H1 (cell line): ENCODE measurements around the gene HOXB6. TPM values are rescaled to one million over a fixed set of nuclear protein-coding genes. Genes with fewer than 3 reads are reported as not detected.
A peak's percentile ranks its signal among the peaks of the same experiment; 100 is the strongest.

Experiments
- CTCF ChIA-PET: fragments of 300-600 bp; sonication (Branson Sonifier 250); formaldehyde crosslinking; loops from one replicate; lab custom pipeline; 2021; ENCODE audit not compliant: partially characterized antibody; lab: Charles Lee
- POLR2A ChIA-PET: fragments of 300-600 bp; sonication (Branson Sonifier 250); formaldehyde crosslinking; loops from one replicate; lab custom pipeline; 2021; ENCODE audit warnings: inconsistent platforms; ENCODE audit not compliant: partially characterized antibody; lab: Charles Lee
- DNase-seq, 2 experiments: peaks; one replicate each; pipeline versions ENCODE4 v3.0.0 to v3.0.0-alpha.2; 2010 to 2022; ENCODE audit warnings: low spot score in 2 of 2, low read depth in 1 of 2, mixed read lengths in 1 of 2
- FAIRE-seq: peaks from 2 replicates; lab custom pipeline; 2011; peaks lifted over from hg19 to GRCh38; lab: Jason Lieb, UNC
- H2AFZ ChIP-seq: 2 replicates; pipeline ENCODE4 v1.8.1; 2012; ENCODE audit warnings: low read length, inconsistent platforms
- H2AK5ac ChIP-seq: 2 replicates; pipeline ENCODE4 v1.6.1; 2013; ENCODE audit warnings: low read depth, low read length
- H2BK120ac ChIP-seq: replicated peaks from 2 replicates; pipeline ENCODE3; 2013; ENCODE audit warnings: low read depth, low read length, inconsistent platforms
- H2BK12ac ChIP-seq: 2 replicates; pipeline ENCODE4 v1.6.1; 2013; ENCODE audit warnings: low read depth, low read length
- H2BK15ac ChIP-seq: 2 replicates; pipeline ENCODE4 v1.6.1; 2013; ENCODE audit warnings: low read length
- H2BK20ac ChIP-seq: 2 replicates; pipeline ENCODE4 v1.6.1; 2013; ENCODE audit warnings: low read length
- H2BK5ac ChIP-seq: 2 replicates; pipeline ENCODE4 v1.6.1; 2013; ENCODE audit warnings: low read depth, low read length
- H3K14ac ChIP-seq: 2 replicates; pipeline ENCODE4 v1.6.1; 2013; ENCODE audit warnings: inconsistent platforms; ENCODE audit not compliant: insufficient read length
- H3K18ac ChIP-seq: 2 replicates; pipeline ENCODE4 v1.6.1; 2013; ENCODE audit warnings: low read length; ENCODE audit errors: extremely low read depth
- H3K23ac ChIP-seq: 2 replicates; pipeline ENCODE4 v1.6.1; 2013; ENCODE audit warnings: inconsistent platforms; ENCODE audit not compliant: insufficient read length
- H3K23me2 ChIP-seq: 2 replicates; pipeline ENCODE4 v1.6.1; 2013; ENCODE audit warnings: low read depth, low read length
- H3K27ac ChIP-seq: 2 replicates; pipeline ENCODE4 v1.6.1; 2011; ENCODE audit warnings: low read depth, low read length, inconsistent platforms
- H3K27me3 ChIP-seq, 4 experiments: replicated peaks in 1 of 4; 1 replicate in 1 of 4; 2 replicates in 3 of 4; pipeline versions ENCODE4 v1.6.1 to v1.8.1; 2011 to 2013; ENCODE audit warnings: low read length in 3 of 4, mild to moderate bottlenecking in 3 of 4, inconsistent platforms in 2 of 4, mixed read lengths in 2 of 4, moderate library complexity in 1 of 4; ENCODE audit not compliant: control insufficient read depth in 3 of 4, insufficient read depth in 3 of 4; ENCODE audit errors: extremely low read depth in 1 of 4
- H3K36me3 ChIP-seq, 4 experiments: 2 replicates each; pipeline versions ENCODE4 v1.6.1 to v1.8.1; 2011 to 2013; ENCODE audit warnings: mild to moderate bottlenecking in 4 of 4, low read length in 3 of 4, moderate library complexity in 2 of 4, control low read depth in 1 of 4, inconsistent platforms in 1 of 4; ENCODE audit not compliant: insufficient read depth in 4 of 4, control insufficient read depth in 2 of 4
- H3K4ac ChIP-seq: replicated peaks from 2 replicates; pipeline ENCODE3; 2013; ENCODE audit warnings: low read length, low read depth, mixed read lengths, inconsistent platforms; ENCODE audit not compliant: insufficient read length
- H3K4me1 ChIP-seq, 4 experiments: replicated peaks in 1 of 4; 1 replicate in 1 of 4; 2 replicates in 3 of 4; pipeline versions ENCODE4 v1.6.1 to v1.8.1; 2011 to 2013; ENCODE audit warnings: low read length in 3 of 4, inconsistent platforms in 2 of 4, mixed read lengths in 1 of 4; ENCODE audit not compliant: insufficient read depth in 4 of 4, control insufficient read depth in 3 of 4
- H3K4me2 ChIP-seq, 2 experiments: 2 replicates each; pipeline versions ENCODE4 v1.6.1 to v1.8.1; 2011 to 2013; ENCODE audit warnings: low read depth in 2 of 2, low read length in 2 of 2, control low read depth in 1 of 2, inconsistent platforms in 1 of 2, mild to moderate bottlenecking in 1 of 2; ENCODE audit not compliant: insufficient read depth in 1 of 2
- H3K4me3 ChIP-seq, 4 experiments: fragments of 200-600, 300-600 bp in 1 of 4; sonication (generic), shearing (Covaris generic), sonication (Bioruptor Twin) in 1 of 4; 2 replicates each; pipeline versions ENCODE4 v1.5.1 to v1.8.1; 2011 to 2016; ENCODE audit warnings: low read length in 4 of 4, low read depth in 3 of 4, control low read depth in 2 of 4, inconsistent platforms in 2 of 4, mild to moderate bottlenecking in 2 of 4, mixed read lengths in 1 of 4, moderate library complexity in 1 of 4; ENCODE audit not compliant: insufficient read depth in 2 of 4; ENCODE audit errors: extremely low read depth in 1 of 4
- H3K56ac ChIP-seq: replicated peaks from 2 replicates; pipeline ENCODE3; 2013; ENCODE audit warnings: low read depth, mild to moderate bottlenecking, mixed read lengths, low read length, inconsistent platforms; ENCODE audit not compliant: insufficient read length
- H3K79me1 ChIP-seq: 2 replicates; pipeline ENCODE4 v1.6.1; 2013; ENCODE audit warnings: low read depth, low read length, control low read depth
- H3K79me2 ChIP-seq, 2 experiments: 2 replicates each; pipeline versions ENCODE4 v1.6.1 to v1.8.1; 2012 to 2013; ENCODE audit warnings: low read length in 2 of 2, mild to moderate bottlenecking in 2 of 2, inconsistent platforms in 1 of 2; ENCODE audit not compliant: insufficient read depth in 2 of 2, control insufficient read depth in 1 of 2
- H3K9ac ChIP-seq, 4 experiments: replicated peaks in 1 of 4; 1 replicate in 1 of 4; 2 replicates in 3 of 4; pipeline versions ENCODE4 v1.6.1 to v1.8.1; 2011 to 2013; ENCODE audit warnings: low read depth in 3 of 4, low read length in 3 of 4, control low read depth in 2 of 4, mild to moderate bottlenecking in 2 of 4, moderate library complexity in 2 of 4, inconsistent platforms in 1 of 4; ENCODE audit errors: extremely low read depth in 1 of 4
- H3K9me3 ChIP-seq, 2 experiments: 2 replicates each; pipeline versions ENCODE4 v1.6.1 to v1.8.1; 2012 to 2013; ENCODE audit warnings: mild to moderate bottlenecking in 2 of 2, moderate library complexity in 2 of 2, control low read depth in 1 of 2, inconsistent platforms in 1 of 2, low read depth in 1 of 2, low read length in 1 of 2, mixed read lengths in 1 of 2; ENCODE audit not compliant: insufficient read depth in 2 of 2
- H4K20me1 ChIP-seq, 2 experiments: replicated peaks in 1 of 2; 2 replicates each; pipeline versions ENCODE3 to v1.8.1; 2011 to 2013; ENCODE audit warnings: inconsistent platforms in 2 of 2, low read length in 2 of 2, mild to moderate bottlenecking in 1 of 2; ENCODE audit not compliant: insufficient read depth in 2 of 2, control insufficient read depth in 1 of 2
- H4K5ac ChIP-seq: 2 replicates; pipeline ENCODE4 v1.6.1; 2013; ENCODE audit warnings: low read length, low read depth, mixed read lengths, inconsistent platforms; ENCODE audit not compliant: insufficient read length
- H4K8ac ChIP-seq: 2 replicates; pipeline ENCODE4 v1.8.0; 2013; ENCODE audit warnings: mild to moderate bottlenecking, moderate library complexity, low read length, inconsistent platforms; ENCODE audit not compliant: insufficient read depth; ENCODE audit errors: extremely low read depth
- H4K91ac ChIP-seq: replicated peaks from 2 replicates; pipeline ENCODE3; 2013; ENCODE audit warnings: low read length, mixed read lengths, inconsistent platforms; ENCODE audit not compliant: insufficient read length
- EZH2 ChIP-seq: fragments of 200-600 bp; sonication (generic); IDR thresholded peaks from 2 replicates; pipeline ENCODE4 v1.7.1; 2012; ENCODE audit warnings: low read depth, mild to moderate bottlenecking, moderate library complexity, low read length, inconsistent platforms; ENCODE audit not compliant: severe bottlenecking
- MAFK ChIP-seq: IDR thresholded peaks from 2 replicates; pipeline ENCODE4 v1.6.1; 2012; ENCODE audit warnings: low read depth, mild to moderate bottlenecking, improper control_type of control experiment, low read length
- MAX ChIP-seq: IDR thresholded peaks from 2 replicates; pipeline ENCODE4 v1.6.1; 2012; ENCODE audit warnings: inconsistent platforms
- WGBS, 2 experiments: shearing (Covaris generic) in 1 of 2; methylation state at CpG; one replicate each; pipeline versions ENCODE4 v1.1.6 to v1.1.7; 2013 to 2015; ENCODE audit warnings: low lambda C conversion rate in 2 of 2, mixed read lengths in 2 of 2, inconsistent platforms in 1 of 2, low coverage in 1 of 2, missing lambda C conversion rate in 1 of 2; ENCODE audit not compliant: insufficient replicate concordance in 2 of 2, insufficient coverage in 1 of 2, insufficient read length in 1 of 2; ENCODE audit errors: extremely low coverage in 1 of 2, missing lambda C conversion rate in 1 of 2; 5-methylcytosine and 5-hydroxymethylcytosine counted together
- polyA plus RNA-seq, 7 experiments: library from polyadenylated mRNA; depleted of rRNA in 3 of 7; stranded (reverse) in 5 of 7; unstranded in 2 of 7; fragments of >200 nt in 5 of 7; fragments of 200-250 nt in 2 of 7; gene quantifications; 1 replicate in 5 of 7; 2 replicates in 1 of 7; 4 replicates in 1 of 7; pipeline versions ENCODE4 v1.2.1 to v1.2.3, GENCODE V29; 2011 to 2013; ENCODE audit warnings: missing spikeins in 2 of 7, mixed read lengths in 2 of 7
- total RNA-seq: library from RNA; stranded (reverse); fragmentation: NEBNext Ultra II Directional; extraction: Animal tissue kit (Norgen Biotek cat#: 25700); gene quantifications from 2 replicates; pipeline ENCODE4 v1.2.1, GENCODE V29; 2021

Gene HOXB6
- total and polyA plus RNA-seq, 2 of the 8 experiments (the other 6 are each of a cell fraction or from before 2014, with no cell fraction given), result not detected

DNA sequence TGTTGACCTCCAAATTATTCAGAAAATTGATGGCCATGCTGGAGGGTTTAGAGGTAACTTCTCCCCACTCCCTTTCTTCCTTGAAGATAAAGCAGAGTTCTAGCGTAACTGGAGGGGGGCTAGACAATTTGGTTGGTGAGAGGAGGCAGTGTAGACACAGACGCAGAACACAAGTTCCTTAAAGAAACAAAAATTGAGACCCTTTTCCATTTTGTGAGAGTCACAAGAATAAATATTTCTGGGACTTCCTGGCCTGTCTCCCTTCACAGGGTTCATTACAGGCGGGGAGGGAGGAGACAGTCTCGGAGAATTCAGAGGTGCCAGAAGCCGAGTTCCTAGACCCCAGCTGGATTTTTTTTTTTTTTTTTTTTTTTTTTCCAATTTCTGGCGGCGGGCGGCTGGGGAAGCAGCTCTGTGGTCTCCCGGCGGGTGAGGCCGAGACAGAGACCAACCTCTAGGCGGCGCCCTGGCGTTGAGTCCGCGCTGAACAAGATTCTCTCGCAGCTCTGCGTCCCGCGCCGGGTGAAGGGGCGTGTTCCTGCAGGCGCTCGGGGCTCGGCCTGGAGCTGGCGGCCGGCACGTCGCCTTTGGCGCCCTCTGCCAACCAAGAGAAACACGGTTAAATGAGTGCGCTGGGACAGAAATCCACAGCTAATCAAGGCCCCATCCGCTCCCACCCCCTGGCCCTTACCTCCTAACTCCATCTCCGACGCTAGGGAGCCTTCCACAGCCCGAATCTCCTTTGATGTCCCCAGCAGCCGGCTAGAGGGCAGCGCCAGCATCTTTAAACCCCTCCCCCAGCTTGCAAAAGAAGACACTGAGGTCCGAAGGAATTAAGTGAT, 31.6 kb upstream of the HOXB6 start:
- H3K18ac ChIP-seq, result no peak overlapping the region
- no peak overlapping the region for H3K56ac ChIP-seq
- no peak overlapping the region for H2BK20ac ChIP-seq
- H3K23ac ChIP-seq, result no peak overlapping the region
- WGBS, 2 experiments, result 4% methylated on average over 32 of the region's 39 CpGs; no CpG with 5 or more reads in 1 of the 2 experiments
- H2BK15ac ChIP-seq, result no peak overlapping the region
- H3K27ac ChIP-seq, result no peak overlapping the region
- H3K79me2 ChIP-seq, result no peaks in the 10 kb centered on the region
- no peak overlapping the region for H2BK5ac ChIP-seq
- 0 out of 2 replicates have a peak, but pooled peaks cover 2% of the 10 kb centered on the region for H3K23me2 ChIP-seq
- no peaks in the 10 kb centered on the region for H3K79me1 ChIP-seq
- no peak overlapping the region for H2AFZ ChIP-seq
- no peak overlapping the region for H4K5ac ChIP-seq
- H3K9ac ChIP-seq, result no peak overlapping the region
- H3K36me3 ChIP-seq, result peaks cover 0 to 6% (median 0%) of the 10 kb centered on the region in 4 experiments; a peak in 1 of 8 replicates
- DNase-seq (peak; percentile 85 to 98), FAIRE-seq (no peak)
- peaks cover 98 to 100% (median 99%) of the 10 kb centered on the region in 4 experiments for H3K27me3 ChIP-seq
- no peak overlapping the region for H2AK5ac ChIP-seq
- ChIA-PET CTCF (interaction anchor here (0.6 to 2.8 kb wide), 54 partner anchors 8 to 400 kb away, joined by 3 to 17 read pairs (median 4); partner anchors contain the start of genes HOXB3, HOXB8 and HOXB9), POLR2A (interaction anchor here (1.0 kb wide), 1 partner anchor 10 kb away, joined by 3 read pairs; no protein-coding TSS in a partner anchor)
- peak overlapping the region in 1 of 4 experiments; percentile 13; a peak in 1 of 8 replicates for H3K4me3 ChIP-seq
- H2BK120ac ChIP-seq, result no peak overlapping the region
- H3K9me3 ChIP-seq, result no peaks in the 10 kb centered on the region
- H2BK12ac ChIP-seq, result no peak overlapping the region
- H4K8ac ChIP-seq, result no peak overlapping the region
- peaks cover 26% of the 10 kb centered on the region in 2 experiments for H4K20me1 ChIP-seq
- no peak overlapping the region for H4K91ac ChIP-seq
- H3K4me2 ChIP-seq, result no peak overlapping the region
- no peak overlapping the region for H3K4ac ChIP-seq
- peaks cover 0 to 5% (median 1%) of the 10 kb centered on the region in 4 experiments; a peak in 3 of 7 replicates for H3K4me1 ChIP-seq
- H3K14ac ChIP-seq, result no peak overlapping the region
- TF ChIP-seq MAFK (no peak), MAX (peak; percentile 61), EZH2 (peak; percentile 78)
